Epithelial cell of esophagus (primary cell): Measurements from ENCODE around the gene FLNA.

Source experiments
- DNase-seq: peaks from one replicate; pipeline ENCODE4 v3.0.0; 2010; ENCODE audit warnings: low read depth
- H3K4me3 ChIP-seq: 2 replicates; pipeline ENCODE4 v1.5.1; 2011; ENCODE audit warnings: mild to moderate bottlenecking, low read length, control low read depth
- TF ChIP-seq, protein P1 (sequence below): IDR thresholded peaks from 2 replicates; pipeline ENCODE4 v1.5.1; 2011; ENCODE audit warnings: low read depth, mild to moderate bottlenecking, low read length, control low read depth, inconsistent platforms; ENCODE audit not compliant: insufficient read depth; ENCODE audit errors: missing control alignments

The FLNA gene

DNA sequence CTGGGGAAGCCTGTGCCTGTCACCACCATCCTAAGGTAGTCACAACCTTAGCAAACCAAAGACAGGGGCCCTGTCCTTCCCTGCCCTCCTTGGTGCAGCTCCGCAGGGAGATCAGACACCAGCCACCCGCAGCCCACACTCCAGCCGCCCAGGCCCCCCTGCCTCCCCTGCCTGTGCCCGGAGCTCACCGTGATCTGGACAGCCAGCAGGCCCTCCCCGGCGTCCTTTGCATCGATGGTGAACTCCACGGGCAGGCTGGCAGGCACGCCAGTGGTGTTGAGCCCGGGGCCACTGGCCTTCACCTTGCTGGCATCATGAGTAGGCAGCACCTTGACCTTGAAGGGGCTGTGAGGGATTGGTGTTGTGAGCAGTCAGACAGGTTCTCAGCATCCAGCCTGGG lies 16.4 kb downstream of the FLNA start:
- DNase-seq, result no peak
- no peak overlapping the region for H3K4me3 ChIP-seq
- TF ChIP-seq, protein P1, sequence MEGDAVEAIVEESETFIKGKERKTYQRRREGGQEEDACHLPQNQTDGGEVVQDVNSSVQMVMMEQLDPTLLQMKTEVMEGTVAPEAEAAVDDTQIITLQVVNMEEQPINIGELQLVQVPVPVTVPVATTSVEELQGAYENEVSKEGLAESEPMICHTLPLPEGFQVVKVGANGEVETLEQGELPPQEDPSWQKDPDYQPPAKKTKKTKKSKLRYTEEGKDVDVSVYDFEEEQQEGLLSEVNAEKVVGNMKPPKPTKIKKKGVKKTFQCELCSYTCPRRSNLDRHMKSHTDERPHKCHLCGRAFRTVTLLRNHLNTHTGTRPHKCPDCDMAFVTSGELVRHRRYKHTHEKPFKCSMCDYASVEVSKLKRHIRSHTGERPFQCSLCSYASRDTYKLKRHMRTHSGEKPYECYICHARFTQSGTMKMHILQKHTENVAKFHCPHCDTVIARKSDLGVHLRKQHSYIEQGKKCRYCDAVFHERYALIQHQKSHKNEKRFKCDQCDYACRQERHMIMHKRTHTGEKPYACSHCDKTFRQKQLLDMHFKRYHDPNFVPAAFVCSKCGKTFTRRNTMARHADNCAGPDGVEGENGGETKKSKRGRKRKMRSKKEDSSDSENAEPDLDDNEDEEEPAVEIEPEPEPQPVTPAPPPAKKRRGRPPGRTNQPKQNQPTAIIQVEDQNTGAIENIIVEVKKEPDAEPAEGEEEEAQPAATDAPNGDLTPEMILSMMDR, result no peak

DNA sequence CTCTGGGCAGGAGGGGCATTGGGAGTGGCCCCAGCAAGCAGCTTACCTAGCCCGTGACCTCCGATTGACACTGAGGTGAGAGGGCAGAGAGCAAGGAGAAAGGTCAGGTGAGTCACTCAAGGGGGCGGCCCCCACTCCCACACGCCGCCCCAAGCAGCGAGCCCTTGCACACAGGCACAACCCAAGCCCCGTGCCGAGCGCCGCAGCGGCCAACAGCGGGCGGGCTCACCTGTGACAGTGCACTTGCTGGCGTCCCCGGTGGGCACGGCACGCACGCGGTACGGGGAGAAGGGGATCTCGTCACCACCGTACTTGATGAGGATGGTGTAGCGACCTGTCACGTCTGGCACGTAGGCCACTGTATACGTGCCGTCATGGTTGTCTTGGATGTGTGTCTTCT lies 17.2 kb downstream of the FLNA start:
- DNase-seq, result no peak
- TF ChIP-seq, protein P1, result no peak
- H3K4me3 ChIP-seq, result no peak overlapping the region

DNA sequence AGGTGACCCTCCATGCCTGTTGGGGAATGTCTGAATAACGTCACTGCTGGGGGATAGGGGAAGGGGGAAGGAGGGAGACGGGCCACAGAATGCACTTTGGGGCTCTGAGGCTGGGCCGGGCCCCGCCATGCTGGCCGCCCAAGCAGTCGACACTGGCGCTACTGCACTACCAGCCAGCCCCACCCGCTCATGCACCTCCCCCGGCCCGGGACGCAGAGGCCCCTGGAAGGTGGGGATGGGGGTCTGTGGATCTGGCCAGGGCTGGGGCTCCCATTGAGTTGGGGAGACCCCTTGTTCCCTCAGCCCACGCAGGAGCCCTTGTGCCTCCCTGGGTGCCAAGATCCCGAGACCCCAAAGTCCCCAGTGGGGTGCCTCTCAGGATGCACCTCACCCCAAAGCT lies 17.8 kb downstream of the FLNA start:
- no peak overlapping the region for H3K4me3 ChIP-seq
- DNase-seq, result no peak
- TF ChIP-seq, protein P1, result no peak

DNA sequence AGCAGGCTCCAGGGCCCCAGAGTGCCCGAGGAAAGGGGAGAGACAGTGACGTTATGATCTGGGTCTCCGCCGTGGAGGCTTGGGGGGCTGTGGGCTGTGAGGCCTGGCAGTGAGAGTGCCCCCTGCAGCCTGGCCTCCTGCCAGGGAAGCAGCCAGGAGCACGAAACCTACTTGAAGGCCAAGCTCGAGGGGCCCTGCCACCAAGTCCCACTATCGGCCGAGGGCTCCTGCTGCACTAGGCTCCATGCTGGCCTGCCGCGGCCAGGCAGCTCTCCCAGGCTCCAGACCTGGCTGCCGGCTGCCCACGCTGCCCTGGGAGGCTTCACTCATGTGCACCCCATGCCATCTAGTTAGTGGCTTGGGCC lies 18.7 kb downstream of the FLNA start:
- TF ChIP-seq, protein P1, result no peak
- H3K4me3 ChIP-seq, result no peak overlapping the region
- DNase-seq, result no peak

DNA sequence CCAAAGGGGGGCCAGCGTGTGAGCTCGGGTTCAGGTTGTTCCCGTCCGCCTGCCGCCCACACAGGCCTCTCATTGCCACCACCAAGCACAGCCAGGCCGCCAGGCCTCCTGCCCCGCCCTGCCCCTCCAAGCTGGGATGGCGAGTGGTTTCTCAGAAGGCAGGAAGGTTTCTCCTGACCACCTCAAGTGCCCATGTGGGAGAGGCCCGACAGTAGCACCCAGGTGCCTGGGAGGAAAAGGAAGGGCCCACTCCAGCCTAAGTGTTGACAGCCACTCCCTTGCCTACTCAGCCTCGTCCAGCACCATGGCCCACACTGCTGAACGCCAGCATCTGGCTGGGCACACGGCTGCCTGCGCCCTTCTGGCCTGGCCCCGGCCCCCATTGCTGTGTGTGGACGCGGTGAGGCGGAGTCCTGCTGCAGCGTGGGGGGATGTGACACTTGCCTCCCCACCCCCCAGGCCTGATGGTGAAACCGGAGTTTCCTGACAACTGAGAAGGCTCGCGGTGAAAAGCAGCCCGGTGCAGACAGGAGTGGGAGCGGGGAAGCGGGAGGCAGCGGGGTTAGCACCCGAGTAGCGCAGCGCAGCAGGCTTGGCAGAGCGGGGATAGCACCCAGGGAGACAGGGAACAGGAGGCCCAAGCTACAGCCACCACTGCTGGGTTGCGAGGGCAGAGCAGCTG lies 19.2 kb downstream of the FLNA start:
- no peak overlapping the region for H3K4me3 ChIP-seq
- no peak for DNase-seq
- TF ChIP-seq, protein P1, result no peak

DNA sequence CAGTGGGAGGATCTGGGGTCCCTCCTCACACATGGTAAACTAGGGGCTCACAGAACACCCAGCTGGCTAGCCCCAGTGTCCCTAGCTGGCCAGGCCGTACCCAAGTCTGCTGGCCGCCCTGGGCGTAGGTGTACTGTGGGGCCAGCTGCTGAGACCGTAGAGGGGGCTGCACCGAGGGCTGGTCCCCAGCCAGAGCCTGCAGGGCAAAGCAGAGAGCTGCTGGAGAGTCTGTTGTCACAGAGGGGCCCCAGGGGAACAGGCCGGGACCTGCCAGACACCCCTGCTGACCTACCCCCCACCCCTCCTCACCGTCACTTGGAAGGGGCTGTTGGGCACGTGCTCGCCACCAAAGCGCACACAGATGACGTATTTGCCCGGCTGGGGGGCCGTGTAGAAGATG lies 19.9 kb downstream of the FLNA start:
- H3K4me3 ChIP-seq, result no peak overlapping the region
- TF ChIP-seq, protein P1, result no peak
- DNase-seq, result no peak

DNA sequence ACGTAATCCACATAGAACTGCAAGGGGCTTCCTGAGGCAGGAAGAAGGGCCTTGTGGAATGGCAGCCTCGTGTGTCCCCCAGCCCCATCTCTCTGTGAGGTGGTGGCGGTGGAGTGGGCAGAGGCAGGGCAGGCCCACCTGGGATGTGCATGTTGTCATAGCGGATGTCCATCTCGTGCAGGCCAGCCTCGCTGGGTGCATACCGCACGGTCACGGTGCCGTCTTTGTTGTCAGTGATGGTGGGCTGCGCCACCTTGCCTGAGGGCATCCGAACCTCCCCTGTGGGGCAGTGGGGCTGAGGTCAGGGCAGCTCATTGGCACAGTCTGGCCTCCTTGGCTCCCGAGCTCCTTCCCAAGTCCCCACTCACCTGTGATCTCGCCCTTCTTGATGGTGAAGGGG lies 20.4 kb downstream of the FLNA start:
- TF ChIP-seq, protein P1, result no peak
- H3K4me3 ChIP-seq, result no peak overlapping the region
- DNase-seq, result no peak
